K562 (cell line): Measurements from ENCODE around the gene KAT7. TPM values are rescaled to one million over a fixed set of nuclear protein-coding genes. Genes with fewer than 3 reads are reported as not detected.

Experiments
- ADNP ChIP-seq: fragments of 200-800 bp; sonication (Bioruptor generic); IDR thresholded peaks from 2 replicates; pipeline ENCODE4 v1.6.1; 2016; ENCODE audit warnings: missing genetic modification characterization, missing compliant biosample characterization
- C11orf30 ChIP-seq: fragments of 450-650 bp; IDR thresholded peaks from 2 replicates; pipeline ENCODE4 v1.6.1; 2016; ENCODE audit warnings: low read depth, mild to moderate bottlenecking
- CBFA2T3 ChIP-seq: fragments of 450-650 bp; IDR thresholded peaks from 2 replicates; pipeline ENCODE4 v1.6.1; 2017
- CBFB ChIP-seq: sonication (generic); formaldehyde crosslinking; IDR thresholded peaks from 2 replicates; pipeline ENCODE4 v1.4.0; 2020; ENCODE audit warnings: mild to moderate bottlenecking, missing genetic modification reagents
- CEBPG ChIP-seq, 3 experiments: fragments of 200-800 bp in 1 of 3; sonication (Bioruptor generic) in 1 of 3; sonication (generic) in 1 of 3; formaldehyde crosslinking in 1 of 3; IDR thresholded peaks in 2 of 3; conservative IDR thresholded peaks in 1 of 3; 2 replicates each; pipeline versions ENCODE4 v1.6.1 to v1.8.0; 2016 to 2022; ENCODE audit warnings: missing compliant biosample characterization in 2 of 3, missing genetic modification characterization in 2 of 3, mild to moderate bottlenecking in 1 of 3, missing genetic modification reagents in 1 of 3
- ELF1 ChIP-seq: fragments of 200-800 bp; sonication (Bioruptor generic); IDR thresholded peaks from 2 replicates; pipeline ENCODE4 v1.6.1; 2016; ENCODE audit warnings: missing genetic modification characterization, missing compliant biosample characterization
- EP300 ChIP-seq: IDR thresholded peaks from 2 replicates; pipeline ENCODE4 v1.6.1; 2012; ENCODE audit warnings: low read length, improper control_type of control experiment
- JUNB ChIP-seq: fragments of 450-650 bp; formaldehyde crosslinking; conservative IDR thresholded peaks from 2 replicates; pipeline ENCODE4 v1.4.0; 2020; ENCODE audit warnings: mild to moderate bottlenecking
- MAFG ChIP-seq: fragments of 450-650 bp; conservative IDR thresholded peaks from 2 replicates; pipeline ENCODE4 v1.6.1; 2016; ENCODE audit warnings: missing genetic modification characterization, missing compliant biosample characterization
- MYNN ChIP-seq, 2 experiments: sonication (generic); formaldehyde crosslinking in 1 of 2; IDR thresholded peaks; 2 replicates each; pipeline versions ENCODE4 v1.5.0 to v1.6.1; 2016 to 2020; ENCODE audit warnings: antibody characterized with exemption in 1 of 2, missing genetic modification reagents in 1 of 2
- NBN ChIP-seq: fragments of 450-650 bp; IDR thresholded peaks from 2 replicates; pipeline ENCODE4 v1.6.1; 2016; ENCODE audit warnings: low read depth, mild to moderate bottlenecking
- NFIC ChIP-seq: fragments of 450-650 bp; IDR thresholded peaks from 2 replicates; pipeline ENCODE4 v1.6.1; 2017; ENCODE audit warnings: mild to moderate bottlenecking, inconsistent platforms
- NFXL1 ChIP-seq: fragments of 450-650 bp; formaldehyde crosslinking; IDR thresholded peaks from 2 replicates; pipeline ENCODE4 v1.4.0; 2021; ENCODE audit warnings: mild to moderate bottlenecking
- PHB ChIP-seq: fragments of 250-450 bp; sonication (Bioruptor Pico); IDR thresholded peaks from 2 replicates; pipeline ENCODE4 v1.5.0; 2021
- RBM39 ChIP-seq: fragments of 200-400 bp; formaldehyde crosslinking; optimal IDR thresholded peaks from 2 replicates; pipeline ENCODE3; 2018; ENCODE audit warnings: low read depth, low read length
- RCOR1 ChIP-seq, 2 experiments: IDR thresholded peaks; 2 replicates each; pipeline ENCODE4 v1.6.1; 2012; ENCODE audit warnings: low read depth in 2 of 2, low read length in 2 of 2, borderline replicate concordance in 1 of 2, improper control_type of control experiment in 1 of 2
- SMAD1 ChIP-seq: fragments of 150-350 bp; IDR thresholded peaks from 2 replicates; pipeline ENCODE4 v1.6.1; 2014; ENCODE audit warnings: low read length, low read depth; ENCODE audit not compliant: partially characterized antibody
- TAL1 ChIP-seq: fragments of 450-650 bp; IDR thresholded peaks from 2 replicates; pipeline ENCODE4 v1.6.1; 2016; ENCODE audit warnings: mild to moderate bottlenecking
- TCF3 ChIP-seq: sonication (generic); formaldehyde crosslinking; IDR thresholded peaks from 2 replicates; pipeline ENCODE4 v1.4.0; 2020; ENCODE audit warnings: mild to moderate bottlenecking, missing genetic modification reagents
- TFAM ChIP-seq: fragments of 250-450 bp; sonication (Bioruptor Pico); conservative IDR thresholded peaks from 2 replicates; pipeline ENCODE4 v1.5.0; 2021; ENCODE audit warnings: mild to moderate bottlenecking, moderate library complexity
- THRAP3 ChIP-seq: fragments of 450-650 bp; IDR thresholded peaks from 2 replicates; pipeline ENCODE4 v1.6.1; 2016; ENCODE audit warnings: mild to moderate bottlenecking, inconsistent platforms, borderline replicate concordance
- ZBTB12 ChIP-seq: fragments of 250-450 bp; sonication (Bioruptor Pico); IDR thresholded peaks from 2 replicates; pipeline ENCODE4 v1.4.0; 2020
- ZBTB17 ChIP-seq: fragments of 450-650 bp; formaldehyde crosslinking; IDR thresholded peaks from 2 replicates; pipeline ENCODE4 v1.4.0; 2020; ENCODE audit warnings: mild to moderate bottlenecking
- ZBTB26 ChIP-seq: fragments of 450-650 bp; formaldehyde crosslinking; IDR thresholded peaks from 2 replicates; pipeline ENCODE4 v1.4.0; 2022; ENCODE audit warnings: missing genetic modification characterization
- ZNF316 ChIP-seq: fragments of 450-650 bp; IDR thresholded peaks from 2 replicates; pipeline ENCODE4 v1.6.1; 2016
- ZNF347 ChIP-seq: fragments of 450-650 bp; formaldehyde crosslinking; IDR thresholded peaks from 2 replicates; pipeline ENCODE4 v1.4.0; 2020; ENCODE audit warnings: low read depth, mild to moderate bottlenecking, moderate library complexity
- ZNF41 ChIP-seq: fragments of 250-450 bp; sonication (Bioruptor Pico); conservative IDR thresholded peaks from 2 replicates; pipeline ENCODE4 v1.4.0; 2020; ENCODE audit warnings: mild to moderate bottlenecking
- ZNF445 ChIP-seq: fragments of 250-450 bp; sonication (Bioruptor Pico); IDR thresholded peaks from 2 replicates; pipeline ENCODE4 v1.4.0; 2020; ENCODE audit warnings: low read depth, mild to moderate bottlenecking, moderate library complexity
- ZNF512 ChIP-seq: IDR thresholded peaks from 2 replicates; pipeline ENCODE4 v1.6.1; 2016; ENCODE audit warnings: missing genetic modification characterization, missing compliant biosample characterization
- polyA plus RNA-seq, 8 experiments: library from polyadenylated mRNA; depleted of rRNA in 4 of 8; stranded (reverse) in 5 of 8; unstranded in 3 of 8; fragments of >200 nt; fragmentation: Nextera tagmentation in 2 of 8; fragmentation: Illumina TruSeq in 1 of 8; extraction: Ambion mirVana in 2 of 8; extraction: Trizol in 1 of 8; gene quantifications; 2 replicates each; pipeline versions ENCODE4 v1.2.1 to v1.2.3, GENCODE V29; 2011 to 2014; ENCODE audit warnings: inconsistent platforms in 1 of 8, missing spikeins in 1 of 8
- total RNA-seq, 7 experiments: library from RNA; depleted of rRNA in 6 of 7; stranded (reverse); fragments of >200 nt in 6 of 7; fragmentation: Illumina TruSeq in 2 of 7; extraction: Trizol in 2 of 7; gene quantifications; 2 replicates each; pipeline versions ENCODE4 v1.2.1 to v1.2.3, GENCODE V29; 2011 to 2021; ENCODE audit warnings: low replicate concordance in 1 of 7

Gene KAT7
- total and polyA plus RNA-seq, 9 of the 15 experiments (the other 6 are each of a cell fraction or from before 2014, with no cell fraction given), result 10.8 to 57.3 (median 34.8) TPM

- TF ChIP-seq ZNF347 (no peak), PHB (CRISPR knock-in tag) (no peak), TCF3 (CRISPR knock-in tag) (peak; percentile 73), MYNN (IDR thresholded peaks at IDR 0.05) (peak; percentile 53; the same call in 1 of the 2 replicates), MYNN (CRISPR knock-in tag; IDR thresholded peaks at IDR 0.05) (no peak), NBN (no peak), C11orf30 (peak; percentile 51), CEBPG (CRISPR knock-in tag; IDR thresholded peaks at IDR 0.05) (no peak), CEBPG (tag; conservative IDR thresholded peaks at IDR 0.05 in 1 of 2, IDR thresholded peaks at IDR 0.05 in 1 of 2) (no peak), RCOR1 (IDR thresholded peaks at IDR 0.05; ENCODE audit: borderline replicate concordance in 1 of 2, low read depth in 2 of 2, low read length in 2 of 2) (peak in 1 of 2 experiments; percentile 26; a peak in 1 of 4 replicates), MAFG (tag) (peak; percentile 56), CBFA2T3 (peak; percentile 88), ZNF41 (no peak), ZNF316 (peak; percentile 39), ADNP (tag) (no peak), ELF1 (tag) (no peak), RBM39 (no peak), TFAM (CRISPR knock-in tag) (no peak), EP300 (peak; percentile 40; the same call in 1 of the 2 replicates), ZNF512 (tag) (no peak), JUNB (CRISPR knock-in tag) (no peak), NFXL1 (CRISPR knock-in tag) (no peak), TAL1 (peak; percentile 68), ZBTB12 (CRISPR knock-in tag) (no peak), ZBTB17 (CRISPR knock-in tag) (no peak), ZBTB26 (CRISPR knock-in tag) (no peak), ZNF445 (CRISPR knock-in tag) (no peak), THRAP3 (no peak), CBFB (no peak), SMAD1 (no peak), NFIC (peak; percentile 38; the same call in 1 of the 2 replicates)
Measured at GRCh38 chr17:49766918-49767530, 21.5 kb upstream of the KAT7 start (continued).
